MCF 10A (cell line): ENCODE measurements around the gene AUP1. TPM values are rescaled to one million over a fixed set of nuclear protein-coding genes. Genes with fewer than 3 reads are reported as not detected.

Experiments used
- BruUV-seq: library from RNA; stranded (reverse); fragments of 400-500 nt; replicated peaks from 2 replicates; lab custom pipeline; 2021; lab: Mats Ljungman, UMichigan
- CTCF ChIA-PET: fragments of 300-600 bp; sonication (Branson Sonifier 250); formaldehyde crosslinking; extraction: SDS; loops from one replicate; lab custom pipeline; 2021; ENCODE audit warnings: antibody characterized with exemption, inconsistent platforms; lab: Yijun Ruan, JAX
- POLR2A ChIA-PET: fragments of 300-600, 350-650 bp; sonication (Branson Sonifier 250); formaldehyde crosslinking; extraction: SDS; loops from one replicate; lab custom pipeline; 2020; ENCODE audit warnings: antibody characterized with exemption, inconsistent platforms; lab: Yijun Ruan, JAX
- DNase-seq: peaks from one replicate; pipeline ENCODE4 v3.0.0-alpha.2; 2018; ENCODE audit not compliant: unreplicated experiment
- H3K27ac Mint-ChIP-seq: one replicate; pipeline ENCODE4 v1.8.0; 2022; ENCODE audit warnings: mild to moderate bottlenecking, low read depth, mixed read lengths; ENCODE audit not compliant: unreplicated experiment
- H3K27me3 Mint-ChIP-seq: one replicate; pipeline ENCODE4 v1.8.0; 2022; ENCODE audit warnings: mixed read lengths; ENCODE audit not compliant: insufficient read depth, unreplicated experiment
- H3K36me3 Mint-ChIP-seq: one replicate; pipeline ENCODE4 v1.8.0; 2022; ENCODE audit warnings: mild to moderate bottlenecking, moderate library complexity, mixed read lengths; ENCODE audit not compliant: insufficient read depth, unreplicated experiment
- H3K4me1 Mint-ChIP-seq: one replicate; pipeline ENCODE4 v1.8.0; 2022; ENCODE audit warnings: mixed read lengths; ENCODE audit not compliant: insufficient read depth, unreplicated experiment
- H3K4me3 Mint-ChIP-seq: one replicate; pipeline ENCODE4 v1.8.0; 2022; ENCODE audit warnings: mild to moderate bottlenecking, moderate library complexity, mixed read lengths; ENCODE audit not compliant: unreplicated experiment
- H3K9me3 Mint-ChIP-seq: one replicate; pipeline ENCODE4 v1.8.0; 2022; ENCODE audit warnings: mixed read lengths; ENCODE audit not compliant: unreplicated experiment
- intact Hi-C: fragments of 100-400 bp; cut with micrococcal nuclease; formaldehyde crosslinking; loops from 2 replicates; pipeline ENCODE4 v1.14.1; 2022
- total RNA-seq: library from RNA; stranded (reverse); gene quantifications from 2 replicates; pipeline ENCODE4 v1.2.3, GENCODE V29; 2022
- TF ChIP-seq, protein P1 (sequence below): fragments of 200-600 bp; IDR thresholded peaks from one replicate; pipeline ENCODE4 v1.8.0; 2022; ENCODE audit warnings: antibody characterized with exemption, mild to moderate bottlenecking; ENCODE audit not compliant: unreplicated experiment

AUP1 gene
- total RNA-seq, 1 experiment from 2014 or later, result 140 TPM

DNA sequence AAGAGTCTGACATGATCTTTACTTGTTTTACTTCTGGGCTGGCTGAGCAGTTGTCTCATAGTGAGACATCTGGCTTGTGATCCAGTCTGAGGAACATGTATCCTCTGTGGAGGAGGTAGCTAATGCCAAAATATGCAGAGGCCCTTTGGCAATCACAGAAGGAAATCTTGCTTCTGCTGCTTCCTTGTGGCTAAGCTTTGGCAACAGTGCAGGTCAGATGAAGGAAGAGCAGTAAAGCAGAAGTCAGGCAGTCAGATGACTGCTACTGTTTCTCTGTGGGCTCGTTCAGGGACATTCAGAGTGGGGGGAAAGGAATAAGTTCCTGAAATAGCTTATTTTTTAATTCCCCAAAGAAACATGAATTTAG is 47.3 kb upstream of the AUP1 start:
- H3K36me3 Mint-ChIP-seq, result no peaks in the 10 kb centered on the region
- DNase-seq, result peak; percentile 35
- H3K4me3 Mint-ChIP-seq, result no peak overlapping the region
- H3K27ac Mint-ChIP-seq, result no peak overlapping the region
- TF ChIP-seq, protein P1, sequence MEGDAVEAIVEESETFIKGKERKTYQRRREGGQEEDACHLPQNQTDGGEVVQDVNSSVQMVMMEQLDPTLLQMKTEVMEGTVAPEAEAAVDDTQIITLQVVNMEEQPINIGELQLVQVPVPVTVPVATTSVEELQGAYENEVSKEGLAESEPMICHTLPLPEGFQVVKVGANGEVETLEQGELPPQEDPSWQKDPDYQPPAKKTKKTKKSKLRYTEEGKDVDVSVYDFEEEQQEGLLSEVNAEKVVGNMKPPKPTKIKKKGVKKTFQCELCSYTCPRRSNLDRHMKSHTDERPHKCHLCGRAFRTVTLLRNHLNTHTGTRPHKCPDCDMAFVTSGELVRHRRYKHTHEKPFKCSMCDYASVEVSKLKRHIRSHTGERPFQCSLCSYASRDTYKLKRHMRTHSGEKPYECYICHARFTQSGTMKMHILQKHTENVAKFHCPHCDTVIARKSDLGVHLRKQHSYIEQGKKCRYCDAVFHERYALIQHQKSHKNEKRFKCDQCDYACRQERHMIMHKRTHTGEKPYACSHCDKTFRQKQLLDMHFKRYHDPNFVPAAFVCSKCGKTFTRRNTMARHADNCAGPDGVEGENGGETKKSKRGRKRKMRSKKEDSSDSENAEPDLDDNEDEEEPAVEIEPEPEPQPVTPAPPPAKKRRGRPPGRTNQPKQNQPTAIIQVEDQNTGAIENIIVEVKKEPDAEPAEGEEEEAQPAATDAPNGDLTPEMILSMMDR, result no peak
- CTCF ChIA-PET, result interaction anchor here (0.6 to 15.5 kb wide), 8 partner anchors 10 to 429 kb away, joined by 3 to 203 read pairs (median 6); partner anchors contain the start of genes CCDC142, HTRA2 and TTC31
- peaks cover 18% of the 10 kb centered on the region for H3K4me1 Mint-ChIP-seq
- BruUV-seq, result no TSS peak
- H3K27me3 Mint-ChIP-seq, result no peaks in the 10 kb centered on the region
- POLR2A ChIA-PET, result interaction anchor here (1.0 to 1.5 kb wide), 4 partner anchors 8 to 70 kb away, joined by 3 to 8 read pairs (median 6); partner anchors contain the start of genes AUP1 and HTRA2
- intact Hi-C loops, result no loop called here
- H3K9me3 Mint-ChIP-seq, result no peaks in the 10 kb centered on the region

DNA sequence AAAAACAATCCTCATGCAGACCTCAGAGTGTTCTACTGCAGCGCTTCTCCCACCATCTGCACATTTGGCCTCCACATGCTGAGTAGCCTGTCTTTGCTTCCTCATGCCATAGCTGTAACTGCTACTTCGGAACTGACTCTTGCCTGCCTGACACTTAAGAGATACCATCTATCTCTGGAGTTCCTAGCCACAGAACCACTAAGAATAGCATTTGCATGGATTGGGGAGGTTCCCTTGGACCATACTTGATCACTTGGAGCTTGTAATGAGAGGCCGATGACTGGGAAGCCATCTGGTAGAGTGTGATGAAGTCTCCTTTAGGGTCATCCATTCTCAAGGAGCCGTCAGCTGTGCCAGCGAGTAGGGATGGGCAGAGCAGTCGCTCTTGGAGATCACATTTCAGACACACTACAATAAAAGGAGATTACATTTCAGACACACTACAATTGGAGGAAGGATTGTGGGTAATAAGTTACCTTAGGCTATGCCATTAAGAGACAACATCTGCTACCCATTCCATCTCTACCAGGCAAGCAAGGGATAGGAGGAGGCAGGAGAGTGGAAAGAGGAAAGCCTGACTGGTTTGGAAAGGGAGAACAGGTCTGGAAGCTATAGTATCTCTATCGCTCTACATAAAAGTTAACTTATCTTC is 46.8 kb upstream of the AUP1 start:
- CTCF ChIA-PET, result interaction anchor here (0.5 to 15.5 kb wide), 9 partner anchors 10 to 138 kb away, joined by 3 to 203 read pairs (median 4); partner anchors contain the start of genes CCDC142, HTRA2 and TTC31

DNA sequence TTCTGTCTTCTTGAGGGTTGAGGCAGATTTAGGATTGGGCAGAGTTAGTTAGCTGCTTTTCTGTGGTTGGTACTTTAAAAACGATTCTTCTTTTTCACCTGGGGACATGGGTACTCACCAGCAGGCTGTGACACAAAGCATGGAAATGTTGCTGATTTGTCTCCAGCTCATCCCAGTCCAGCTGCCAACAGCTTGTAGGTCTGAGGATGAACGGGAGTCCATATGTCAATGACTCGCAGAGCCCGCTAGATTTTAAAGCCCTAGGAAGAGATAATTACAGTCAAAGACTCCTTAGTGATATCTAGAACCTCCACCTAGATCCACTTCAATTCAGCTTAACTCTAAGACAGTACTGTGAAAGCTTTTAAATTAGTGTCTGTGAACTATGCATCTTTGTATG is 45.8 kb upstream of the AUP1 start:
- TF ChIP-seq, protein P1, result no peak
- Mint-ChIP-seq H3K4me3 (no peak overlapping the region), H3K9me3 (no peaks in the 10 kb centered on the region), H3K4me1 (peaks cover 18% of the 10 kb centered on the region), H3K27ac (no peak overlapping the region), H3K27me3 (no peaks in the 10 kb centered on the region), H3K36me3 (no peaks in the 10 kb centered on the region)
- intact Hi-C loops, result no loop called here
- no peak for DNase-seq
- POLR2A ChIA-PET, result interaction anchor here (0.7 to 1.8 kb wide), 3 partner anchors 11 to 117 kb away, joined by 4 to 6 read pairs (median 5); partner anchors contain the start of gene WBP1
- no TSS peak for BruUV-seq
- CTCF ChIA-PET, result interaction anchor here (0.5 to 15.5 kb wide), 6 partner anchors 11 to 831 kb away, joined by 3 to 203 read pairs (median 10); partner anchors contain the start of genes CCDC142, HTRA2 and TTC31

More for the DNA sequence above, 46.8 kb upstream of the AUP1 start:
- no peak overlapping the region for H3K27ac Mint-ChIP-seq
- no peak for DNase-seq
- TF ChIP-seq, protein P1, result no peak
- no peak overlapping the region for H3K4me3 Mint-ChIP-seq
- POLR2A ChIA-PET, result interaction anchor here (1.0 to 1.8 kb wide), 5 partner anchors 8 to 70 kb away, joined by 3 to 8 read pairs (median 6); partner anchors contain the start of genes AUP1 and HTRA2
- no peaks in the 10 kb centered on the region for H3K9me3 Mint-ChIP-seq
- peaks cover 18% of the 10 kb centered on the region for H3K4me1 Mint-ChIP-seq
- no peaks in the 10 kb centered on the region for H3K36me3 Mint-ChIP-seq
- H3K27me3 Mint-ChIP-seq, result no peaks in the 10 kb centered on the region
- BruUV-seq, result no TSS peak
- intact Hi-C loops, result no loop called here
